ENCODE data around the gene CHST1. TPM values are rescaled to one million over a fixed set of nuclear protein-coding genes. Genes with fewer than 3 reads are reported as not detected.

CHST1 gene
- total and polyA plus RNA-seq, 12 donors: 1.1 to 13.5 (median 4.4) TPM

GRCh38 chr11:45609902-45610301, 55.5 kb downstream of the CHST1 start:
- Histone ChIP-seq H3K36me3 (replicated peaks in 1 of 2) (no peaks in the 10 kb centered on the region), H3K27ac (no peak overlapping the region), H3K4me1 (replicated peaks in 1 of 2) (no peaks in the 10 kb centered on the region), H3K27me3 (peaks cover 6% of the 10 kb centered on the region), H3K4me3 (no peak overlapping the region), H3K9me3 (replicated peaks in 1 of 3) (no peaks in the 10 kb centered on the region)
- no peak for TF ChIP-seq CTCF (IDR thresholded peaks at IDR 0.05)
- TF ChIP-seq POLR2A (IDR thresholded peaks at IDR 0.05): no peak
- intact Hi-C loops (cut with DNase I): no loop called here
- WGBS, 4 donors: 0 to 45% (median 33%) methylated on average over 1 to 2 of the region's 2 CpGs
- no peak for DNase-seq

- 74 to 78% (median 77%) methylated on average over 3 of the region's 3 CpGs for WGBS, 4 donors
- TF ChIP-seq POLR2A (IDR thresholded peaks at IDR 0.05) (no peak), CTCF (IDR thresholded peaks at IDR 0.05) (no peak)
- no peaks in the 10 kb centered on the region for H3K4me1 ChIP-seq (replicated peaks in 1 of 2)
- H3K9me3 ChIP-seq (replicated peaks in 1 of 3): no peaks in the 10 kb centered on the region
- DNase-seq: no peak
- peaks cover 6% of the 10 kb centered on the region for H3K27me3 ChIP-seq
- intact Hi-C loops (cut with DNase I): no loop called here
- H3K27ac ChIP-seq: no peak overlapping the region
- no peaks in the 10 kb centered on the region for H3K36me3 ChIP-seq (replicated peaks in 1 of 2)
- H3K4me3 ChIP-seq: no peak overlapping the region
These were observed 56.1 kb downstream of the CHST1 start for GRCh38 chr11:45609337-45609736.

- Histone ChIP-seq H3K36me3 (replicated peaks in 1 of 2) (no peaks in the 10 kb centered on the region), H3K27me3 (peaks cover 6% of the 10 kb centered on the region), H3K4me3 (no peak overlapping the region), H3K27ac (no peak overlapping the region), H3K4me1 (replicated peaks in 1 of 2) (no peaks in the 10 kb centered on the region), H3K9me3 (replicated peaks in 1 of 3) (no peaks in the 10 kb centered on the region)
- intact Hi-C loops (cut with DNase I): no loop called here
- TF ChIP-seq CTCF (IDR thresholded peaks at IDR 0.05) (no peak), POLR2A (IDR thresholded peaks at IDR 0.05) (no peak)
- no peak for DNase-seq
- WGBS, 4 donors: 65 to 69% (median 69%) methylated on average over 2 to 5 of the region's 5 CpGs
These were observed 57.4 kb downstream of the CHST1 start for GRCh38 chr11:45607995-45608394.

- DNase-seq: no peak
- Histone ChIP-seq H3K9me3 (replicated peaks in 1 of 3) (no peaks in the 10 kb centered on the region), H3K27ac (no peak overlapping the region), H3K27me3 (peaks cover 6% of the 10 kb centered on the region), H3K36me3 (replicated peaks in 1 of 2) (no peaks in the 10 kb centered on the region), H3K4me3 (no peak overlapping the region), H3K4me1 (replicated peaks in 1 of 2) (no peaks in the 10 kb centered on the region)
- no peak for TF ChIP-seq POLR2A (IDR thresholded peaks at IDR 0.05)
- TF ChIP-seq CTCF (IDR thresholded peaks at IDR 0.05): no peak
- intact Hi-C loops (cut with DNase I): no loop called here
- 32 to 41% (median 35%) methylated on average over 5 to 10 of the region's 10 CpGs for WGBS, 4 donors
These were observed 58.7 kb downstream of the CHST1 start for GRCh38 chr11:45606514-45607281.
